Measurements from ENCODE around the gene UBXN2A.

UBXN2A gene

GRCh38 chr2:24045511-24046508 is 105.5 kb downstream of the UBXN2A start:
- ATAC-seq (no peak), DNase-seq (ENCODE audit: low spot score in 2 of 2) (no peak)
- H3K4me3 Mint-ChIP-seq: no peak overlapping the region
- no peaks in the 10 kb centered on the region for H3K9me3 Mint-ChIP-seq
- no peak overlapping the region for H3K27ac Mint-ChIP-seq
- peaks cover 33% of the 10 kb centered on the region for H3K4me1 Mint-ChIP-seq
- peaks cover 12% of the 10 kb centered on the region for H3K36me3 Mint-ChIP-seq

GRCh38 chr2:24046599-24046929 is 106.3 kb downstream of the UBXN2A start:
- Mint-ChIP-seq H3K4me1 (peaks cover 33% of the 10 kb centered on the region), H3K36me3 (peaks cover 12% of the 10 kb centered on the region), H3K9me3 (no peaks in the 10 kb centered on the region), H3K4me3 (no peak overlapping the region), H3K27ac (peak overlapping the region; percentile 95)
- ATAC-seq (no peak), DNase-seq (ENCODE audit: low spot score in 2 of 2) (no peak)

- no peak within 1 kb of the TSS for H3K4me3 Mint-ChIP-seq
- ATAC-seq (peak; percentile 98), DNase-seq (ENCODE audit: low spot score in 2 of 2) (peak; percentile 72 to 94)
- H3K36me3 Mint-ChIP-seq: peaks cover 12% of the 10 kb centered on the region
- H3K9me3 Mint-ChIP-seq: no peaks in the 10 kb centered on the region
- peak within 1 kb of the TSS; percentile 95 for H3K27ac Mint-ChIP-seq
- H3K4me1 Mint-ChIP-seq: peaks cover 33% of the 10 kb centered on the region
These were observed 106.9 kb downstream of the UBXN2A start, which contains the start of gene WDCP for GRCh38 chr2:24046930-24047702. WDCP (minus strand) TSS chr2:24047391; CDS start chr2:24039494, 7,897 bp downstream.

GRCh38 chr2:24047703-24048033 is 107.4 kb downstream of the UBXN2A start:
- DNase-seq (ENCODE audit: low spot score in 2 of 2) (no peak), ATAC-seq (no peak)
- H3K4me3 Mint-ChIP-seq: no peak overlapping the region
- H3K9me3 Mint-ChIP-seq: no peaks in the 10 kb centered on the region
- H3K36me3 Mint-ChIP-seq: peaks cover 12% of the 10 kb centered on the region
- H3K27ac Mint-ChIP-seq: peak overlapping the region; percentile 95
- peaks cover 33% of the 10 kb centered on the region for H3K4me1 Mint-ChIP-seq

- Mint-ChIP-seq H3K9me3 (no peaks in the 10 kb centered on the region), H3K4me3 (no peak overlapping the region), H3K36me3 (peaks cover 7% of the 10 kb centered on the region), H3K27ac (no peak overlapping the region), H3K4me1 (peaks cover 26% of the 10 kb centered on the region)
- ATAC-seq (no peak), DNase-seq (ENCODE audit: low spot score in 2 of 2) (no peak)
These were observed 108.7 kb downstream of the UBXN2A start for GRCh38 chr2:24048769-24049484.

GRCh38 chr2:24049485-24050021 is 109.3 kb downstream of the UBXN2A start, which contains the start of gene FKBP1B:
FKBP1B (plus strand) TSS chr2:24049741; CDS start chr2:24049850, 109 bp downstream.
- peaks cover 7% of the 10 kb centered on the region for H3K36me3 Mint-ChIP-seq
- no peak within 1 kb of the TSS for H3K4me3 Mint-ChIP-seq
- peaks cover 26% of the 10 kb centered on the region for H3K4me1 Mint-ChIP-seq
- H3K27ac Mint-ChIP-seq: no peak within 1 kb of the TSS
- DNase-seq (ENCODE audit: low spot score in 2 of 2): peak; percentile 66 to 78
- no peaks in the 10 kb centered on the region for H3K9me3 Mint-ChIP-seq
- ATAC-seq: peak; percentile 61

GRCh38 chr2:24050041-24050979 is 110.0 kb downstream of the UBXN2A start:
- Mint-ChIP-seq H3K27ac (no peak overlapping the region), H3K4me1 (peaks cover 20% of the 10 kb centered on the region), H3K4me3 (no peak overlapping the region), H3K9me3 (no peaks in the 10 kb centered on the region), H3K36me3 (peaks cover 7% of the 10 kb centered on the region)
- ATAC-seq (no peak), DNase-seq (ENCODE audit: low spot score in 2 of 2) (peak in 1 of 2 donors; percentile 12)

GRCh38 chr2:24051833-24052232 is 111.6 kb downstream of the UBXN2A start:
- Mint-ChIP-seq H3K9me3 (no peaks in the 10 kb centered on the region), H3K27ac (no peak overlapping the region), H3K4me1 (peaks cover 11% of the 10 kb centered on the region), H3K36me3 (peaks cover 7% of the 10 kb centered on the region), H3K4me3 (no peak overlapping the region)
- ATAC-seq (no peak), DNase-seq (ENCODE audit: low spot score in 2 of 2) (no peak)

GRCh38 chr2:24052951-24053350 is 112.7 kb downstream of the UBXN2A start:
- H3K4me1 Mint-ChIP-seq: no peaks in the 10 kb centered on the region
- H3K27ac Mint-ChIP-seq: no peak overlapping the region
- H3K9me3 Mint-ChIP-seq: no peaks in the 10 kb centered on the region
- H3K36me3 Mint-ChIP-seq: no peaks in the 10 kb centered on the region
- ATAC-seq (no peak), DNase-seq (ENCODE audit: low spot score in 2 of 2) (no peak)
- no peak overlapping the region for H3K4me3 Mint-ChIP-seq
